A549 (cell line): Measurements from ENCODE around the gene RPS4Y2. TPM values are rescaled to one million over a fixed set of nuclear protein-coding genes. Genes with fewer than 3 reads are reported as not detected.

Experiments used
- ATAC-seq, 2 experiments: fragments of 200-7000 bp in 1 of 2; fragments of >200 bp in 1 of 2; cut with Nextera tagmentation in 1 of 2; cut with Tn5 transposase in 1 of 2; 3 replicates each; pipeline versions ENCODE4 v1.8.0 to v1.9.1; 2018 to 2020; ENCODE audit warnings: mild to moderate bottlenecking in 1 of 2, moderate library complexity in 1 of 2
- CTCF ChIA-PET: fragments of 300-600 bp; sonication (Branson Sonifier 250); formaldehyde crosslinking; extraction: SDS; loops from one replicate; lab custom pipeline; 2021; ENCODE audit warnings: antibody characterized with exemption, inconsistent platforms; lab: Yijun Ruan, JAX
- POLR2A ChIA-PET: fragments of 350-600 bp; formaldehyde crosslinking; extraction: SDS; loops from one replicate; lab custom pipeline; 2021; ENCODE audit warnings: antibody characterized with exemption, inconsistent platforms; lab: Yijun Ruan, JAX
- DNase-seq, 2 experiments: peaks; one replicate each; pipeline versions ENCODE4 v3.0.0 to v3.0.0-alpha.2; 2011 to 2016; ENCODE audit warnings: low read depth in 1 of 2, low spot score in 1 of 2
- FAIRE-seq: peaks from 2 replicates; lab custom pipeline; 2011; peaks lifted over from hg19 to GRCh38; lab: Jason Lieb, UNC
- H3K27ac ChIP-seq, 2 experiments: fragments of >200 bp; sonication (Bioruptor Twin); formaldehyde crosslinking; 3 replicates each; pipeline ENCODE4 v1.5.1; 2016 to 2017
- H3K4me1 ChIP-seq: fragments of >200 bp; sonication (Bioruptor Twin); formaldehyde crosslinking; 3 replicates; pipeline ENCODE4 v1.6.1; 2016
- H3K4me2 ChIP-seq: fragments of >200 bp; sonication (Bioruptor Twin); formaldehyde crosslinking; 3 replicates; pipeline ENCODE4 v1.6.1; 2016
- H3K4me3 ChIP-seq: fragments of >200 bp; sonication (Bioruptor Twin); formaldehyde crosslinking; 3 replicates; pipeline ENCODE4 v1.5.1; 2016
- H3K9me3 ChIP-seq: fragments of >200 bp; sonication (Bioruptor Twin); formaldehyde crosslinking; 3 replicates; pipeline ENCODE4 v1.6.1; 2016
- CBX2 ChIP-seq: fragments of 200-600 bp; sonication (generic); IDR thresholded peaks from 2 replicates; pipeline ENCODE4 v1.6.1; 2016; ENCODE audit warnings: low read depth, mild to moderate bottlenecking, borderline replicate concordance
- CBX8 ChIP-seq: fragments of 200-600 bp; sonication (generic); IDR thresholded peaks from 2 replicates; pipeline ENCODE4 v1.6.1; 2016
- CEBPB ChIP-seq, 2 experiments: fragments of >200 bp in 1 of 2; sonication (Bioruptor Twin) in 1 of 2; formaldehyde crosslinking in 1 of 2; IDR thresholded peaks; 2 replicates each; pipeline ENCODE4 v1.6.1; 2012 to 2016
- EHF ChIP-seq: fragments of 250-450 bp; sonication (Bioruptor Pico); IDR thresholded peaks from 2 replicates; pipeline ENCODE4 v1.5.0; 2020; ENCODE audit warnings: mild to moderate bottlenecking
- EHMT2 ChIP-seq: fragments of 200-600 bp; sonication (generic); IDR thresholded peaks from 2 replicates; pipeline ENCODE4 v1.6.1; 2016; ENCODE audit warnings: antibody characterized with exemption, low read depth, mild to moderate bottlenecking, moderate library complexity
- FOSB ChIP-seq: fragments of 250-450 bp; sonication (Bioruptor Pico); IDR thresholded peaks from 2 replicates; pipeline ENCODE4 v1.5.0; 2020; ENCODE audit warnings: mild to moderate bottlenecking, moderate library complexity
- HDAC2 ChIP-seq: fragments of 200-600 bp; sonication (generic); IDR thresholded peaks from 2 replicates; pipeline ENCODE4 v1.6.1; 2016
- HEYL ChIP-seq: fragments of 250-450 bp; sonication (Bioruptor Pico); IDR thresholded peaks from 2 replicates; pipeline ENCODE4 v1.8.0; 2021; ENCODE audit warnings: mild to moderate bottlenecking, moderate library complexity
- HOXB13 ChIP-seq: fragments of 250-450 bp; sonication (Bioruptor Pico); IDR thresholded peaks from 2 replicates; pipeline ENCODE4 v1.5.0; 2020; ENCODE audit warnings: low read depth, mild to moderate bottlenecking, moderate library complexity
- KDM1A ChIP-seq: fragments of 200-600 bp; sonication (generic); IDR thresholded peaks from 2 replicates; pipeline ENCODE4 v1.6.1; 2016; ENCODE audit warnings: low read depth, mild to moderate bottlenecking
- KDM5A ChIP-seq: fragments of 200-600 bp; sonication (generic); IDR thresholded peaks from 2 replicates; pipeline ENCODE4 v1.6.1; 2016; ENCODE audit warnings: antibody characterized with exemption, mild to moderate bottlenecking
- NFE2L2 ChIP-seq: fragments of 150-350 bp; conservative IDR thresholded peaks from 2 replicates; pipeline ENCODE4 v1.6.1; 2014; ENCODE audit warnings: low read length
- NPAS2 ChIP-seq: fragments of 250-450 bp; sonication (Bioruptor Pico); IDR thresholded peaks from 2 replicates; pipeline ENCODE4 v1.8.0; 2022; ENCODE audit warnings: mild to moderate bottlenecking, moderate library complexity, borderline replicate concordance
- PHF8 ChIP-seq: fragments of 200-600 bp; sonication (generic); IDR thresholded peaks from 2 replicates; pipeline ENCODE4 v1.6.1; 2016; ENCODE audit warnings: low read depth, mild to moderate bottlenecking, antibody characterized with exemption, moderate library complexity, borderline replicate concordance
- POLR2AphosphoS2 ChIP-seq: conservative IDR thresholded peaks from 2 replicates; pipeline ENCODE4 v1.6.1; 2012; ENCODE audit warnings: low read length, improper control_type of control experiment, inconsistent platforms
- RARB ChIP-seq: fragments of 250-450 bp; sonication (Bioruptor Pico); IDR thresholded peaks from 2 replicates; pipeline ENCODE4 v1.8.0; 2021; ENCODE audit warnings: mild to moderate bottlenecking, moderate library complexity
- RCOR1 ChIP-seq: fragments of 150-350 bp; IDR thresholded peaks from 2 replicates; pipeline ENCODE4 v1.6.1; 2014; ENCODE audit warnings: antibody characterized with exemption, low read length, low read depth
- TP53 ChIP-seq: fragments of 250-450 bp; sonication (Bioruptor Pico); IDR thresholded peaks from 2 replicates; pipeline ENCODE4 v1.5.0; 2021; ENCODE audit warnings: mild to moderate bottlenecking, moderate library complexity
- WGBS: methylation state at CpG from one replicate; pipeline ENCODE4 v1.1.6; 2017; ENCODE audit errors: missing lambda C conversion rate; 5-methylcytosine and 5-hydroxymethylcytosine counted together
- polyA minus RNA-seq: library from RNA; depleted of rRNA, polyadenylated mRNA; stranded (reverse); fragments of >200 nt; gene quantifications from 2 replicates; pipeline ENCODE4 v1.2.3, GENCODE V29; 2011; rRNA and poly(A)+ RNA removed
- polyA plus RNA-seq, 4 experiments: library from polyadenylated mRNA; depleted of rRNA in 3 of 4; stranded (reverse); fragments of >200 nt; fragmentation: RNase III in 1 of 4; extraction: RNeasy Plus Mini Kit Qiagen cat#74134 plus additional on column Dnase treatment in 1 of 4; gene quantifications; 2 replicates in 3 of 4; 3 replicates in 1 of 4; pipeline ENCODE4 v1.2.3, GENCODE V29; 2011 to 2017
- TF ChIP-seq, protein P1 (sequence below): fragments of 250-450 bp; sonication (Bioruptor Pico); IDR thresholded peaks from 2 replicates; pipeline ENCODE4 v1.5.0; 2021; ENCODE audit warnings: mild to moderate bottlenecking, moderate library complexity, borderline replicate concordance
- TF ChIP-seq, protein P2 (sequence below): fragments of 200-600 bp; sonication (generic); IDR thresholded peaks from 2 replicates; pipeline ENCODE4 v1.6.1; 2016; ENCODE audit warnings: antibody characterized with exemption, mild to moderate bottlenecking, moderate library complexity
- TF ChIP-seq, protein P3 (sequence below): IDR thresholded peaks from 2 replicates; pipeline ENCODE4 v1.6.1; 2012; ENCODE audit warnings: low read depth, borderline replicate concordance

Gene RPS4Y2
- not detected in 2 replicates for polyA plus RNA-seq (2011; rRNA removed)
- polyA plus RNA-seq (2012; cell fraction: cytosol; rRNA removed): not detected in 2 replicates
- polyA plus RNA-seq (2012; cell fraction: nucleus; rRNA removed): not detected in 2 replicates
- polyA plus RNA-seq (2017; fragmentation: RNase III; extraction: RNeasy Plus Mini Kit Qiagen cat#74134 plus additional on column Dnase treatment): not detected in 3 replicates
- not detected in 2 replicates for polyA minus RNA-seq

DNA sequence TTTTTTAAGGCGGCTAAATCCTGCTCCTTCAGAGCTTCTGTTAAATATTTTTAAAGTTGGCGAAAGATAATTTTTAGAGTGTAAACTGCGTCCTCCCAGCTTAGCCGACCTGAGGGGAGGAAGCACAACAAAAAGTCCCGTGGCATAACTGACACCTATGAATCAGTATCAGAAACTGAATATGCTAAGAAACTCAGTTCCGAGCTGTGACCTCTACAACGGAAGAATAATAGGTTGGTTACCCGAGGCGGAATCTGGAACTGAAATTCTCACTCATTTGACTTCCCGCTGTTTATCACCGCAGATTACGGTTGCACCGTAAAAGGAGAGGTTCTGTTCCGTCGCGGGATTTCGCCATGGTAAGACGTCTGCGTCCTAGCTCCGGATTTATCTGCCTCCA is at the start of gene RPS4Y2:
RPS4Y2 (plus strand) TSS at position 301 of the 400 bp plus-strand sequence; CDS start at position 357, 56 bp downstream.
- CTCF ChIA-PET: no interaction called here
- FAIRE-seq: no peak
- WGBS: 82% methylated on average over 20 of the region's 20 CpGs

DNA sequence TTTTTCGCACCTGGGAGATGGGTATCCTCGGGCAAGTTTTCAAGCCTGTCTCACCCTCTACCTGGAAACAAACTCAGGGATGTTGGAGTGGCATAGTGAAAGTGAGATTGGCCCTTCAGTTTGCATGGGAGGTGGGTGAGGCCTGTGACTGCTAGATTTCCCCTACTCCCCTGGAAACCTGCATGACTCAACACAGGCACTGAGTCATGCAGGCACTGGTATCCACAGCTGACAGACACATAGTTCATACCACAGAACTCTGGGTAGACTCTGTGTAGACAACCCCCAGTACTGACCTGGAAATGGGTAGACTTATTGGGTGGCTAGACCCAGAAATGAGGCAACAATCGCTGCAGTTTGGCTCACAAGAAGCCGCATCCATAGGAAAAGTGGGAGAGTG is 41.5 kb upstream of the RPS4Y2 start:
- H3K9me3 ChIP-seq: no peaks in the 10 kb centered on the region
- no peak for TF ChIP-seq KDM5A
- TF ChIP-seq EHMT2: no peak
- no peak for TF ChIP-seq NFE2L2
- no peak for TF ChIP-seq CEBPB (IDR thresholded peaks at IDR 0.05)
- TF ChIP-seq POLR2AphosphoS2: no peak
- TF ChIP-seq PHF8: no peak
- TF ChIP-seq, protein P1, sequence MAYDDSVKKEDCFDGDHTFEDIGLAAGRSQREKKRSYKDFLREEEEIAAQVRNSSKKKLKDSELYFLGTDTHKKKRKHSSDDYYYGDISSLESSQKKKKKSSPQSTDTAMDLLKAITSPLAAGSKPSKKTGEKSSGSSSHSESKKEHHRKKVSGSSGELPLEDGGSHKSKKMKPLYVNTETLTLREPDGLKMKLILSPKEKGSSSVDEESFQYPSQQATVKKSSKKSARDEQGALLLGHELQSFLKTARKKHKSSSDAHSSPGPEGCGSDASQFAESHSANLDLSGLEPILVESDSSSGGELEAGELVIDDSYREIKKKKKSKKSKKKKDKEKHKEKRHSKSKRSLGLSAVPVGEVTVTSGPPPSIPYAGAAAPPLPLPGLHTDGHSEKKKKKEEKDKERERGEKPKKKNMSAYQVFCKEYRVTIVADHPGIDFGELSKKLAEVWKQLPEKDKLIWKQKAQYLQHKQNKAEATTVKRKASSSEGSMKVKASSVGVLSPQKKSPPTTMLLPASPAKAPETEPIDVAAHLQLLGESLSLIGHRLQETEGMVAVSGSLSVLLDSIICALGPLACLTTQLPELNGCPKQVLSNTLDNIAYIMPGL: no peak
- TF ChIP-seq, protein P2, sequence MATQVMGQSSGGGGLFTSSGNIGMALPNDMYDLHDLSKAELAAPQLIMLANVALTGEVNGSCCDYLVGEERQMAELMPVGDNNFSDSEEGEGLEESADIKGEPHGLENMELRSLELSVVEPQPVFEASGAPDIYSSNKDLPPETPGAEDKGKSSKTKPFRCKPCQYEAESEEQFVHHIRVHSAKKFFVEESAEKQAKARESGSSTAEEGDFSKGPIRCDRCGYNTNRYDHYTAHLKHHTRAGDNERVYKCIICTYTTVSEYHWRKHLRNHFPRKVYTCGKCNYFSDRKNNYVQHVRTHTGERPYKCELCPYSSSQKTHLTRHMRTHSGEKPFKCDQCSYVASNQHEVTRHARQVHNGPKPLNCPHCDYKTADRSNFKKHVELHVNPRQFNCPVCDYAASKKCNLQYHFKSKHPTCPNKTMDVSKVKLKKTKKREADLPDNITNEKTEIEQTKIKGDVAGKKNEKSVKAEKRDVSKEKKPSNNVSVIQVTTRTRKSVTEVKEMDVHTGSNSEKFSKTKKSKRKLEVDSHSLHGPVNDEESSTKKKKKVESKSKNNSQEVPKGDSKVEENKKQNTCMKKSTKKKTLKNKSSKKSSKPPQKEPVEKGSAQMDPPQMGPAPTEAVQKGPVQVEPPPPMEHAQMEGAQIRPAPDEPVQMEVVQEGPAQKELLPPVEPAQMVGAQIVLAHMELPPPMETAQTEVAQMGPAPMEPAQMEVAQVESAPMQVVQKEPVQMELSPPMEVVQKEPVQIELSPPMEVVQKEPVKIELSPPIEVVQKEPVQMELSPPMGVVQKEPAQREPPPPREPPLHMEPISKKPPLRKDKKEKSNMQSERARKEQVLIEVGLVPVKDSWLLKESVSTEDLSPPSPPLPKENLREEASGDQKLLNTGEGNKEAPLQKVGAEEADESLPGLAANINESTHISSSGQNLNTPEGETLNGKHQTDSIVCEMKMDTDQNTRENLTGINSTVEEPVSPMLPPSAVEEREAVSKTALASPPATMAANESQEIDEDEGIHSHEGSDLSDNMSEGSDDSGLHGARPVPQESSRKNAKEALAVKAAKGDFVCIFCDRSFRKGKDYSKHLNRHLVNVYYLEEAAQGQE: no peak
- TF ChIP-seq HOXB13 (CRISPR knock-in tag): no peak
- TF ChIP-seq FOSB: no peak
- TF ChIP-seq, protein P3, sequence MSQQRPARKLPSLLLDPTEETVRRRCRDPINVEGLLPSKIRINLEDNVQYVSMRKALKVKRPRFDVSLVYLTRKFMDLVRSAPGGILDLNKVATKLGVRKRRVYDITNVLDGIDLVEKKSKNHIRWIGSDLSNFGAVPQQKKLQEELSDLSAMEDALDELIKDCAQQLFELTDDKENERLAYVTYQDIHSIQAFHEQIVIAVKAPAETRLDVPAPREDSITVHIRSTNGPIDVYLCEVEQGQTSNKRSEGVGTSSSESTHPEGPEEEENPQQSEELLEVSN: no peak
- no peak for TF ChIP-seq HEYL (CRISPR knock-in tag)
- no peak for TF ChIP-seq CBX8
- no peak for TF ChIP-seq RARB
- TF ChIP-seq RCOR1: no peak
- TF ChIP-seq TP53: no peak
- no peak for TF ChIP-seq KDM1A
- no peak for TF ChIP-seq CBX2
- no peak for TF ChIP-seq NPAS2 (CRISPR knock-in tag)
- H3K27ac ChIP-seq: no peak overlapping the region
- ChIA-PET CTCF (no interaction called here), POLR2A (no interaction called here)
- H3K4me3 ChIP-seq: no peak overlapping the region
- H3K4me1 ChIP-seq: no peaks in the 10 kb centered on the region
- H3K4me2 ChIP-seq: no peak overlapping the region
- FAIRE-seq (no peak), DNase-seq (peak in 1 of 2 experiments; percentile 4), ATAC-seq (no peak)
- WGBS: 35% methylated on average over 4 of the region's 4 CpGs

More for the DNA sequence above, at the start of gene RPS4Y2:
- POLR2A ChIA-PET: no interaction called here
- H3K27ac ChIP-seq: no peak within 1 kb of the TSS
- H3K4me3 ChIP-seq: no peak within 1 kb of the TSS
- no peak within 1 kb of the TSS for H3K4me2 ChIP-seq
- ATAC-seq (no peak), DNase-seq (no peak)
- TF ChIP-seq EHF (CRISPR knock-in tag) (no peak), NPAS2 (CRISPR knock-in tag) (no peak), HDAC2 (no peak), CBX2 (no peak), CBX8 (no peak)
- no peaks in the 10 kb centered on the region for H3K4me1 ChIP-seq
- no peaks in the 10 kb centered on the region for H3K9me3 ChIP-seq
